AG08395 (cell line): ENCODE measurements around the gene FXYD7.
A peak's percentile ranks its signal among the peaks of the same experiment; 100 is the strongest.

Source experiments
- DNase-seq: peaks from one replicate; pipeline ENCODE4 v3.0.0; 2012; ENCODE audit warnings: mixed read lengths, low spot score

The FXYD7 gene

DNA sequence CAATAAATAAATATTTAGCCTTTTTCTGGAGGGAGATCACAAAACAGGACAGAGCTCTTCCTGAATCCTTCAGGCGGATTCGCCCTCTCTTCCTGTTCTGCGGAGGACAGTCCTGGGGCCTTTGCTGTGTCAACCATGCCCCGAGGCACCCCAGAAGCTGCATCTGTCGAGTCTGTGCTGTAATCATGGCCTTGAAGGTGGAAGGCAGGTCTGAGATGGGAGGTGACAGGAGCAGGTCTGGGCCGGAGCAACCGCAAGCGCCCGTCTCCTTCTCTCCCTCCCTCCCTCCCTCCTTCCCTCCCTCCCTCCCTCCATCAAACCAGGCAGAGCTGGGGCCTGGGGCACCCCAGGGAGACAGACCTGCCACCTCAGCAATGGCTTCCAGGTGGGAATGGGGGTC, 32.1 kb upstream of the FXYD7 start:
- no peak for DNase-seq

DNA sequence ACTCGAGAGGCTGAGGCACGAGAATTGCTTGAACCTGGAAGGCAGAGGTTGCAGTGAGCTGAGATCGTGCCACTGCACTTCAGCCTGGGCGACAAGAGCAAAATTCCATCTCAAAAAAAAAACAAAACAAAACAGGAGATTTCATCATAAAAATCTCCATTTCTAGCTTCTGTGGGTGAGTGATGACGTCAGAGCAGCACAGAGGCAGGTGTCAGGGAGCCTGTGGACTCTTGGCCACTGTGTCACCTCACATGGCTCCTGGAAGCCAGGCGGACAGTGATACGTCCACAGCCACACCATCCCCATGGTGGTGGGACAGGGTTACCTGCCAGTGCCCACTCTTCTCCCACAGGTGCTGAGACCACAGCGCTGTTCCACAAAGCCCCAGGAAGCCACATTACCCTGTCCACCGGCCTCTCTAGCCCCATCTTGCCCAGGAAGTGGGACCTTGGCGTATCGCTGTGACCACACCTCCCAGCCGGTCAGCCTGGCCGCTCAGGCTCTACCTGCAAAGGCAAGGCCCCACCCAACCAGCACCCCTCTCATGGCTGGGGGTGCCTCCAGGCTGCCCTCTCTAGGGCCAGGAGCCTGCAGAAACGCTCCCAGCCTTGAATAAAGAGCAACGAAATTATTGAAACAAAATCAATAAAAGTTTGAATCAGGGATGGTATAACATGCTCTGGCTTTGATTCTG, 29.9 kb upstream of the FXYD7 start:
- DNase-seq, result no peak

DNA sequence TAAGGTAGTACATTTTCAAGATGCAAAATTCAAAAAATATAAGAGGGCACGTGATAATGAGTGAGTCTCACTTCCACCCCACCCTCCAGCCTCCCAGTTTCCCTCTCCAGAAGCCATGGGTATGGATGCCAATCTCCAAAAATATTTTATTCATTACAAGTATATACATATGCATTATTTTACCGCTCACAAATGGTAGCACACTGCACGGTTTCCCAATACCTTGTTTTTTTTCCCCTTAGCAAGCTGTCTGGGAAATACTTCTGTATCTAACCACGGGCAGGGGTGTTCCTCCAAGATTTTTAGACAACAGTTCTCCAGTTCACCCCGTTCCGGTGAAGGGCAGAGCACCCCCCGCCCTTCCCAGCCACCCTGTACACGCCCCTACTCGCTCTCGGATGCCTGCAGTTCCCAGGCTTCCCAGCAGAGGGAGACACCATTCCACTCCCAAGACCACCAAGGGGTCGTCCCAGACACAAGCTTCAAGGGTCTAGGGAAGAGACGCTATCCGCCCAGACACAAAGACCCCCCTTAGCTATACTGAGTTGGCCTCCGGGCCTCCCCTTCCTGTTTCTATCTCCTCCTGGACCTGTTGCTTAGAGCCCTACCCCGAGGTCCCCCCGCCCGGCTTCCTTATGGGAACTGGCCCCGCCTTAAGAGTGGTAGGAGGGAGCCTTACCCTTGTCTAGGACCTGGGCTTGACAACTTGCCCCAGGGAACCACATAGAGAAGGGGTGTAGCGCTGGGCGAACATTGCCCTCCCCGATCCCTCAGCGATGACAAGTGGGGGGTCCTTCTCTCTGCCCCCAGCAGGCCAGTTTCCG, 28.5 kb upstream of the FXYD7 start:
- peak; percentile 84 for DNase-seq

DNA sequence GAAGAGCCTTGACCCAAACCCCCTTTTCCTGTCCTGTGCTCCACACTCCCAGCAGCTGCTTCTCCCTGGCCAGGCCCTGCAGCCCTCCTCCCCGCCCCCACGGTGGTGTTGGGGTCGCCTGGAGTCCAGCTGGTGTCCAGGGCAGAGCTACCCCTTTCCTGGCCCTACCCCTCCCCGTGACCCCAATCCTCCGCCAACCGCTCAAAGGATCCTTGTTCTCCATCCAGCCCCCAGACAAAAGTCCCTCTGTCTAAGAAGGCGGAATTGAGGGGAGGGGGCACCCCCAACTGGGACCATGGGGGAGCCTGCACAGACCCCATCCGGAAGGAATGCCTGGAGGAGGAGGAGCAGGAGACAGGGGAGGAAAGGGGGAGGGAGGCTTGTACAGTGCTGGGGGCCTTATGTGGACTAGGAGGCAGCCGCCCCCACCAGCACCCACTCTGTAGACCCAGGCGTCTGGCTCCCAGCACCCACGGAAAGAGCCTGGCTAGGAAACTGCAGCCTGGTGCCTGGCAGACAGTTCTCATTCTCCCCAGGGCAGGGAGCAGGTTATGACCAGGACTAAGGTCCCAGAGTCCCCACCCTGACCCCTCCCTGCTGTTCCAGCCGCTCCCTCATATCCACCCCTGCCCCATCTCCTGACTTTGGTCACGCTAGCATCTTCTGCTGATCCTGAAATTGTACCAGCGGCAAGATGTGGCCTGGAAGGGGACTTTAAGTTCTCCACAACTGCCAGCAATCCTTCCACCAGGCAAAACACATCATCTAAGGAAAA, 27.7 kb upstream of the FXYD7 start, which contains the start of gene FXYD3:
Gene FXYD3, plus strand, starts transcription at position 647 of the 775 bp plus-strand sequence. CDS start 3,554 bp downstream, outside the sequence.
- no peak for DNase-seq

DNA sequence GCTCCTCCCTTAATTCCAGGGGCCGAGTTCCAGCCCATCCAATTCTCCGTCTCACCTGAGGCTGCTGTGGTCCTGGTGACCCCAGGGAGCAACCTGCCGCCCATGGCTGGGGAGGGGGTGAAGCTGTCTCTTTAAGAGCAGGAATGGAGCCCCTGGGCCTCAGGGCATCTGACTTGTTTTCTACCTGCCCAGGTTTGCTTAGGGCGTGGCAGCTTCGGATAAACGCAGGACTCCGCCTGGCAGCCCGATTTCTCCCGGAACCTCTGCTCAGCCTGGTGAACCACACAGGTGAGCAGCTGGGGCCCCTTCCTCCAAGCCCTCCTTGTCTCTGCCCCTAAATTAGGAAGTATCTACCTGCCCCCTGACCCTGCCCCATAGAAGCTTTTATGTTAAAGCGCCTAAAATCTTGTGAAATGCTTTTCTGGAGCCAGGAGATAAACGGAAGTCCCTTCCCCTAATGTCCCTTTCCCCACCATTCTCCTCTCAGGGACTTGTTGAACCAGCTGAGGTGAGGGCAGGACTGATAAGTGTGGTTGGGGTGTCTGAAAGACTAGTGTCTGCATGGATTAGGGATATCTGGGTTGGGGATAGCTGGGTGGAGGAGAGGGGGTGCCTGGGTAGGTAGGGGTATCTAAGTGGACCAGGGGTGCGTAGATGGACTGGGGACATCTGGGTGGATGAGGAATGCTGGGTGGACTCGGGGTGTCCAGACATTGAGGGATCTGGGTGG, 26.8 kb upstream of the FXYD7 start:
- no peak for DNase-seq

DNA sequence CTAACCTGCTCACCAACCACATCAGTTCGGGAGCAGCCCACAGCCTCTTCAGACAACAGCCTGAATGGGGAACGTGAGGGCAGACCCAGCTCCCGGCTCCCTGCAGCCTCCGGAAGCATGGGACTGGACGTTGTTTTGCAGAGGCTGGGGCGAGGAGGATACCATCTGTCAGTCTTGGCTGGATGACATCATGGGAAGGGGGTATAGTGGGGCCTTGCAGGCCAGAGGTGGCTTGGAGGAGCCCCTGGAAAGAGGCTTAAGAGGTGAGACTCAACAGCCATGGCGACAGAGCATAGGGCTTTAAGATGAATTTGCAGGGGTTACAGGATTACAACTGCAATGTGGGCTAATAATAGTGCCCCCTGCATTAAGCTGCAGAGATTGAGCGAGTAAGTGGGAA, 25.9 kb upstream of the FXYD7 start:
- DNase-seq, result no peak

DNA sequence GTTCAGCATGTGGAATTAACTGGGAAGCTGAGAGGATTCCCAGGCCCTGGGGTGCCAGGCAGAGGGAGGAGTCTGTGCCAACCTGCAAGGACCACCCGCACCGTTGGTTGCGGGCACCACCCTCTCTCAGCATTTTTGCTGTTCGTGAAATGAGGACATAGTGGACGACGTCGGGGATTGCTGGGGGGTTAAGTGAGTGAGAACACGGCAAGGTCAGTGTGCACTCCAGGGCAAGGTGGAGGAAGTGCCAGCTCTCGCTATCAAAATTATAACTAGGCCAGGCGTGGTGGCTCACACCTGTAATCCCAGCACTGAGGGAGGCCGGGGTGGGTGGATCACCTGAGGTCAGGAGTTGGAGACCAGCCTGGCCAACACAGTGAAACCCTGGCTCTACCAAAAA, 25.3 kb upstream of the FXYD7 start:
- no peak for DNase-seq

DNA sequence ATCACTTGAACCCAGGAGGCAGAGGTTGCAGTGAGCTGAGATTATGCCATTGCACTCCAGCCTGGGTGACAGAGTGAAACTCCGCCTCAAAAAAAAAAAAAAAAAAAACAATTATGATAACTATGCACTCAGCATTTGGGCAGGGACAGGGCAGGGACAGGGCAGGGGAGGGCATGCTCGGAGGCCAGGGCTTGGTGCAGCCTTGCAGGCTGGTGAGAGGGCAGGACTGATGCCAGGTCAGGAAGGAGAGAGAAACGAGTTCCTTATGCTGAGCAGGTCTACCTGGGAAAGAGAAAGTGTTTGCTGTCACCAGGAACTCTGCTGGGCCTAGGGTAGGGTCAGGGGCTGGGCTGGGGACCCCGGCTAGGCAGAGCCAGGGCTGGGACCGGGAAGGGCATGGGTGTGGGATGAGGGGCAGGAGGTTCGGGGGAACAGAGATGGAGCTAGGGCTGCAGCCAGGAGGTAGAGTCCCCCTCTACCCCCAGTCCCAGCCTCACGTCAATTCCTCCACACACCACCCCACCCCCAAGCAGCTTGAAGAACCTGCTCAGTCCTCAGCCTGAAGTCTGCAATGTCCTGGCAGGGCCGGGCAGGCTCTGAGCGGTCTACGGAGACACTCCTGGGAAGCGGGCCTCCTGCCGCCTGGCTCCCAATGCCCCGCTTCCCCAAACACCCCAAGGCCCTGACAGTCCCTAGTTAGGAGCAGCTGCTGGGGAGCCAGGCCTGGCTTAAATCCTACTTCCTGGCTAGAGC, 24.6 kb upstream of the FXYD7 start:
- DNase-seq, result no peak

DNA sequence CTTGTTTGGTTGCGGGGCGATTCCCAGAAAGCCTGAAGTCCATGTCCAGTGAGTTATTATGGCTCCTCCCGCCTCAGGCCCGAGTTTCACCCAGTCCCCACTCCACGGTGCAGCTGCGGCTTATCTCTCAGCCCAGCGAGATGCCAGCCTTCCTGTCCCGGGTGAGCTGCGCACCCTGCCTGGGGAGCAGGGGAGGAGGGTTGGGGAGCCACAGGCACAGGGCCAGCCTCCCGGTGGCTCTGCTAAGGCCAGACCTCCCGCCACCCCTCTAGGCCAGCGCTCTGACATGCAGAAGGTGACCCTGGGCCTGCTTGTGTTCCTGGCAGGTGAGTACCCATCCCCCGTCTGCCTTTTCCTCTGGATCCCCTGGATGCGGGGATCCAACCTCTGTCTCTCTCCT, 24.0 kb upstream of the FXYD7 start:
- no peak for DNase-seq

DNA sequence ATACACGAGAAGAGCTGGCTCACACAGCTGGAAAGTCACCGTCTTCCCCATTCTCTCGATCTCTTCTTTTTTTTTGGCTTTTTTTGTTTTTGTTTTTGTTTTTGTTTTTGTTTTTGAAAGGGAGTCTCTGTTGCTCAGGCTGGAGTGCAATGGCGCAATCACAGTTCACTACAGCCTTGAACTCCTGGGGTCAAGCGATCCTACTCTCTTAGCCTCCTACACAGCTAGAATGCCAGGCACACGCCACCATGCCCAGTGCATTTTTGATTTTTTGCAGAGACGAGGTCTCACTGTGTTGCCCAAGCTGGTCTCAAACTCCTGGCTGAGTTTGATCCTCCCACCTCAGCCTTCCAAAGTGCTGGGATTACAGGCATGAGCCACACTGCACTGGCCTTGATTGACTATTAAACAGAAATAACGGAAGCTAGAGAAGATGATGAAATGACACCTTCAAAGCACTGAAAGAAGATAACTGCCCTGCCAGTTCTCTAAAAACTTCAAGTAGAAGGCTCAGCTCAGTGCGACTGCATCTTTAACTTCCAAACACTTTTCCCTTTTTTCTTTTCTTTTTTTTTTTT, 23.4 kb upstream of the FXYD7 start:
- DNase-seq, result no peak

DNA sequence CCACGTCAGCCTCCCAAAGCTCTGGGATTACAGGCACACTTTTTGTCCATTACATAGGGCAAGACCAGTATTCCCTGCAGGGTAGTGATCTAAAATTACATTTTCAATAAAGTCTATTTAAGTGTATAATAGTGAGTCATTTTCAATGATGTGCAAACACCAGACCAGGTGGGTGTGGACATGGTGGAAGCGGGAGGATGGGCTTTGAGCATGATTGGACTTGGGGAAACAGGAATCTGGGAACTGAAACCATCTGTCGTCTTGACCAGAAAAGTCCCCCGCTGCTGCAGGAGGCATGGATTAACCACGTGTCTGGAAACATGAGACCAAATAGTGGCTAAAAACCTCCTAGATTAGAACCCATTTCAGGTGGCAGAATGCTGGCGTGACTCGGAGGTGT, 22.6 kb upstream of the FXYD7 start:
- peak; percentile 73 for DNase-seq

DNA sequence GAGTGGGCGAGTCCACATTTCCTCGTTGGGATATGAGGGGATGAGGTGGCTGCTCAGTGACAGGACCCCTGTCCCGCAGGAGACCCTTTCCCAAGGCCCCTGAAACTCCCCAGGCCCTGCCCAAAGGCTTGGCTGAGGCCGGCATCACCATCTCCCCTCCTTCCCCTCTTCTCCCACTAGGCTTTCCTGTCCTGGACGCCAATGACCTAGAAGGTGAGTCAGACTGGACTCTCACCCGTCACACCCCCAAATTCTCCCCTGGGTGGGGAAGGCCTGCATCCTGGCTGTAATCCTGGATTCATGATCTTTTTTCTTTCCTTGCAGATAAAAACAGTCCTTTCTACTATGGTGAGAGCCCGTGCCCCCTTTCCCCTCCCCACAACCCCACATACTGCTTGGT, 22.2 kb upstream of the FXYD7 start:
- DNase-seq, result no peak

DNA sequence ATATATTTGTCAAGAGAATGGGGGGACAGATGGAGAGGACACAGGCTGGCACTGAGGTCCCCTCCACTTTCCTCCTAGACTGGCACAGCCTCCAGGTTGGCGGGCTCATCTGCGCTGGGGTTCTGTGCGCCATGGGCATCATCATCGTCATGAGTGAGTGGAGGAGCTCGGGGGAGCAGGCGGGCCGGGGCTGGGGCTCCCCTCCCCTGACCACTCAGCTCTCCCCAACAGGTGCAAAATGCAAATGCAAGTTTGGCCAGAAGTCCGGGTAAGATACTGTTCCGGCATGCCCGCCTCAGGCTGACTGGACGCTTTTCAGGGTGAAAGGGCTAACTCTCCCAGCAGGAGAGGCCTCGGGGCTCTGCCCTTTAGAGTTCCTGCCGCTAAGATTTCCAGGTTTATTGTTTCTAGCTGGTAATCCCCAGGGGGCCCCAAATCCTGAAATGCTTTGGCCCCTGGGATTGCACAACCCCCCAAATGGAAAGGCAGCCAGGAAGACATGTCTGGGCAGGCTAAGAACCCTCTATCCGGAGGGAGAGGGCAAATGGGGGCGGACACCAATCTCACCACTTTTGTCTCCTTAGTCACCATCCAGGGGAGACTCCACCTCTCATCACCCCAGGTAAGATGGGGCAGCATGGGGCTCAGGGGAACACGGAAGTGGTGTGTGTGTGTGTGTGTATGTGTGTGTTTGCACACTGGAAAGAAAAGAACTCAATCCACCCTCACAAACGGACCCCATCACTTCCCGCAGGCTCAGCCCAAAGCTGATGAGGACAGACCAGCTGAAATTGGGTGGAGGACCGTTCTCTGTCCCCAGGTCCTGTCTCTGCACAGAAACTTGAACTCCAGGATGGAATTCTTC, 20.1 kb upstream of the FXYD7 start:
- no peak for DNase-seq

DNA sequence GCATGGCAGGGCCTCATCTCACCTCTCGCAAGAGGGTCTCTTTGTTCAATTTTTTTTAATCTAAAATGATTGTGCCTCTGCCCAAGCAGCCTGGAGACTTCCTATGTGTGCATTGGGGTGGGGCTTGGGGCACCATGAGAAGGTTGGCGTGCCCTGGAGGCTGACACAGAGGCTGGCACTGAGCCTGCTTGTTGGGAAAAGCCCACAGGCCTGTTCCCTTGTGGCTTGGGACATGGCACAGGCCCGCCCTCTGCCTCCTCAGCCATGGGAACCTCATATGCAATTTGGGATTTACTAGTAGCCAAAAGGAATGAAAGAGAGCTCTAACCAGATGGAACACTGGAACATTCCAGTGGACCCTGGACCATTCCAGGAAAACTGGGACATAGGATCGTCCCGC, 19.5 kb upstream of the FXYD7 start:
- DNase-seq, result peak; percentile 45

DNA sequence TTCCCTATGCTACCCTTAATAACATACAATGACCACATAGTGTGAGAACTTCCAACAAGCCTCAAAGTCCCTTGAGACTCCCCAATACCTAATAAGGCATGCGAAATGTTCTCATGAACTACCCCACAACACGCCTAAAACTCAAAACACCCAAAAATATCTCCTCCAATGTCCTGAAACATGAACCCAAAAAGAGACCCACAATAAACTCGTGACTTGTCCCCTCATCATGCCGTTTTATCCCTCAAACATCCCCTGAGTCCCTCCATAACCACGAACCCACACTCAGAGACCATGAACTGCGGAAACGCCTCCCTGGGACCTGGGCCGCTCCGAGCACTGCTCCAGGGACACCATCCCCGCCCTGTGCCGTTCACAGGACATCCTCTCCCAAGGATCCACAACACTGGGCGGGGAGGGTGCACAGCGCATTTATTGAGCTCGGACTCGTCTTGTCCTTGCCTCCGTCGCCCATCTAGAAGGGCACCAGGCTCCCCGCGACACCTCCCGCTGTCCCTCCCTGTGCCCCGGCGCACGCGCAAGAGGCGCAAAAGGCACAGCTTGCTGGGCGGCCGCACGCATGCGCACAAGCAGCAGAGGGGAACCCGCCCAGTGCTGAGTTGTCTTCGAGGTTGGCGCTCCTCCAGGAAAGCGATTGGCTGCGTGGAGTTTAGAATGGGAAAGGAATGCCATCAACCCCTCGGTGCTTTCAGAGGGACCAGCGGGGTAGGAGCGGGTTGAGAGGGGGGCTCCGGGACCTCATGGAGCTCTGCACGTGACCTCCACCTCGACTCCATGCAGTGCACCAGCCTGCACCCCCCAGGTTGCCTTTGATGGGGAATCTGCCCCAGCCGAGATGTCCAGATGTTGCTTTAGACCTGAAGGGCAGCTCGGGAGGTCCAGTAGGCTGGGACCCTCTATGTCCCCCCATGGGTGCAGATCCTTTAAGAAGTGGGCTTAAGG, 18.7 kb upstream of the FXYD7 start:
- DNase-seq, result peak; percentile 99

DNA sequence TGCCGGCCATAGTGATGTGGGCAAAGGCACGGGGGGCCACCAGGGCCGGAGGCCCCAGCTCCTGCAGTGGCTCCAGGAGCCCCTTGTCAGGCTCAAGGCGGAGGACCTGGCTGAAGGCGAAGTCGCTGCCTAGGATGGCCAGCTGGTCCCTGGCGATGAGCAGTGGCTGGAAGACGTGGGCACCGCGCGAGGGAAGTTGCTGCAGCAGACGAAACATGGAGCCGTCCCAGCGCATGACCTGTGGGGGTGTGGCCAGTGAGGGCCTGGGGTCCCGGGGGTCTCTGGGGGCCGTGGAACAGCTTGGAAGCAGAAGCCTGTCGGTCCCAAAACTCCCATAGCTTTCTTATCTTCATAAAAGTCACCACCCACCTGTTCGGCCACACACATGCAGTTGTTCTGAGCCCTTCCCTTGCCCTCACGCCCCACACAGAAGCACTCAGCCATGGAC, 17.8 kb upstream of the FXYD7 start:
- DNase-seq, result no peak

DNA sequence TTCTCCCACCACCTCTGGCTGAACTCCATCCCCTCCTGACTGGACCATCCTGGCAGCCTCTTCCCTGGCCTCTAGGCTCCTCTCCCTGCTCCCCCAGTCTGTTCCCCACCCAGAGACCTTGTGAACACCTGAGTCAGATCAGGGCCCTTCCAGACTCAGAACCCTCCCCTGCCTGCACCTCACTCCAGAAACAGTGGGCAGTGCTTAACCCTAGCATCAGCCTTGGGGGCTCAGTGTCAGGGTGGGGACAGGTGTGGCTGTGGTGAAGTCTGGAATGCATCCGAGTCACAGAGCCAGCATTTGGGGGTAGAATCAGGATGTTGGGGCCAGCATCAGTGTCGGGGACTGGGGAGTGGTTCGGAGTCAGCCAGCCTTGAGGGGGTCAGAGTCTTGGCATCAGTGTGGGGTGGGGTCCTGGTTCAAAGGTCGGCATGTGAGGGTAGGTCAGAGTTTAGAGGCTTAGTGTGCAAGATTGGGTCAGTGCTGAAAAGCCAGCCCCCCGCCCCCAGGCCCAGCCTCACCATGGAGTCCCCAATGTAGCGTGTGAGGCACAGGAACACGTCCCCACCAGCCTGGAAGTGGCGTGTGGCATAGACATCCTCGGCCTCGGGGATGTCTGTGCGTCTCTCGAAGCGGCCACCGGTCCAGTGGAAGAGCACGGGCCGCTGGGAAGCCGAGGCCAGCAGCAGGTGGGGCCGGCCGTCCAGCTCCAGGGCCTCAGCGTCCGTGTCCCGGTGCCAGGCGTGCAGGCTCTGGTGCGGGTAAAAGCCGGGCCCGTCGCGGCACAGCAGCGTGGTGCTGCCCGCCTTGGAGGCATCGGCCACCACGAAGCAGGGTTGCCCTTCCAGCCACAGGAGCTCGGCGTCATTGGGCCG, 17.1 kb upstream of the FXYD7 start:
- DNase-seq, result no peak

DNA sequence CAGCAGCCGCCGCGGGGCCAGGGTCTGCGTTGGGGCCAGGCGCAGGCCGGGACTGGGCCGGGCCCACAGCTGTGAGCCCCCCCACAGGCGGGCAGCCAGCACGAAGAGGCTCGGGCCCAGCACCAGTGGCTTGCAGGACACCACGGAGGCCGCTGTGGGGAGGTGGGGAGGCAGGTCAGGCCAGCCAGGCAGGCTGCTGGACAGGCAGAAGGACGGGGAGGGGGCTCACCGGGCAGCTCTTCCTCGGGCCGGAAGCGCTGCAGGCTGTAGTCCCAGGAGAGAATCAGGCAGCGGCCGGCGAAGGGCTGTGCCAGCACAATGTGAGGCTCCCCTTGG, 16.5 kb upstream of the FXYD7 start:
- no peak for DNase-seq
